Activated CD4-positive, CD25-positive, alpha-beta regulatory T cell treated with anti-CD3 and anti-CD28 coated beads, Interleukin-2, amount 50 U/mL, for 16 hours (primary cell): ENCODE measurements around the gene PCDHB11.
"Not testable (repeated sequence)": the region's sequence is repeated elsewhere in the genome, so short reads cannot be mapped to it uniquely, and the experiment has no call there.

Experiments
- DNase-seq: peaks from one replicate; pipeline ENCODE4 v3.0.0-alpha.2; 2020; ENCODE audit warnings: low read depth, low spot score

Gene PCDHB11

GRCh38 chr5:141186897-141187512, 12.4 kb upstream of the PCDHB11 start, which contains the start of gene PCDHB9:
TSS of gene PCDHB9 (plus strand) at chr5:141187161. CDS start at chr5:141187319, 158 bp downstream.
- no peak for DNase-seq

- DNase-seq, result not testable (repeated sequence)
These were observed 10.7 kb upstream of the PCDHB11 start for GRCh38 chr5:141188682-141189081.

- DNase-seq, result not testable (repeated sequence)
These were observed 10.3 kb upstream of the PCDHB11 start for GRCh38 chr5:141189131-141189530.

GRCh38 chr5:141192110-141192725, 7.2 kb upstream of the PCDHB11 start, which contains the start of gene PCDHB10:
TSS of gene PCDHB10 (plus strand) at chr5:141192353. CDS start at chr5:141192553, 200 bp downstream.
- DNase-seq, result no peak

- not testable (repeated sequence) for DNase-seq
These were observed 5.1 kb upstream of the PCDHB11 start for GRCh38 chr5:141194332-141194731.

GRCh38 chr5:141196363-141196762, 3.1 kb upstream of the PCDHB11 start:
- DNase-seq, result no peak

- not testable (repeated sequence) for DNase-seq
These were observed 1.7 kb downstream of the PCDHB11 start for GRCh38 chr5:141201126-141201525.

- DNase-seq, result not testable (repeated sequence)
These were observed 2.2 kb downstream of the PCDHB11 start for GRCh38 chr5:141201646-141202045.

GRCh38 chr5:141208478-141208877, 9.1 kb downstream of the PCDHB11 start, which contains the start of gene PCDHB12:
TSS of gene PCDHB12 (plus strand) at chr5:141208719. CDS start at chr5:141208908, 189 bp downstream.
- DNase-seq, result no peak

- not testable (repeated sequence) for DNase-seq
These were observed 10.9 kb downstream of the PCDHB11 start for GRCh38 chr5:141210281-141210680.

- DNase-seq, result not testable (repeated sequence)
These were observed 11.4 kb downstream of the PCDHB11 start for GRCh38 chr5:141210849-141211248.

- DNase-seq, result not testable (repeated sequence)
These were observed 14.4 kb downstream of the PCDHB11 start, which contains the start of gene PCDHB13 for GRCh38 chr5:141213656-141214339. TSS of gene PCDHB13 (plus strand) at chr5:141213919. CDS start at chr5:141214124, 205 bp downstream.

- DNase-seq, result not testable (repeated sequence)
These were observed 15.2 kb downstream of the PCDHB11 start for GRCh38 chr5:141214583-141214982.

- DNase-seq, result not testable (repeated sequence)
These were observed 16.1 kb downstream of the PCDHB11 start for GRCh38 chr5:141215504-141215903.

GRCh38 chr5:141216035-141216434, 16.6 kb downstream of the PCDHB11 start:
- DNase-seq, result not testable (repeated sequence)

GRCh38 chr5:141223112-141223783, 23.8 kb downstream of the PCDHB11 start, which contains the start of gene PCDHB14:
TSS of gene PCDHB14 (plus strand) at chr5:141223343. CDS start at chr5:141223506, 163 bp downstream.
- no peak for DNase-seq

GRCh38 chr5:141224844-141225243, 25.4 kb downstream of the PCDHB11 start:
- DNase-seq, result not testable (repeated sequence)

- not testable (repeated sequence) for DNase-seq
These were observed 26.0 kb downstream of the PCDHB11 start for GRCh38 chr5:141225421-141225820.

- no peak for DNase-seq
These were observed 34.8 kb downstream of the PCDHB11 start for GRCh38 chr5:141234109-141234667.

- DNase-seq, result not testable (repeated sequence)
These were observed 36.5 kb downstream of the PCDHB11 start for GRCh38 chr5:141235922-141236321.
